IMR-90 (cell line): ENCODE data around the gene SLX1B.
"Not testable (repeated sequence)": the region's sequence is repeated elsewhere in the genome, so short reads cannot be mapped to it uniquely, and the experiment has no call there.

Experiments
- CEBPB ChIP-seq: IDR thresholded peaks from 2 replicates; pipeline ENCODE4 v1.6.1; 2012; ENCODE audit warnings: low read depth, low read length, improper control_type of control experiment
- CHD1 ChIP-seq: IDR thresholded peaks from 2 replicates; pipeline ENCODE4 v1.6.1; 2012; ENCODE audit warnings: low read depth, low read length, improper control_type of control experiment
- CTCF ChIP-seq: conservative IDR thresholded peaks from 2 replicates; pipeline ENCODE4 v1.5.1; 2012; ENCODE audit warnings: mild to moderate bottlenecking, low read depth, low read length, improper control_type of control experiment
- ELK1 ChIP-seq: fragments of 150-350 bp; IDR thresholded peaks from 2 replicates; pipeline ENCODE4 v1.6.1; 2016; ENCODE audit warnings: low read depth, mild to moderate bottlenecking, low read length, moderate library complexity, borderline replicate concordance
- FOS ChIP-seq: fragments of 150-350 bp; IDR thresholded peaks from 2 replicates; pipeline ENCODE4 v1.6.1; 2016; ENCODE audit warnings: low read depth, low read length
- MAZ ChIP-seq: IDR thresholded peaks from 2 replicates; pipeline ENCODE4 v1.6.1; 2012; ENCODE audit warnings: low read depth, mild to moderate bottlenecking, low read length, improper control_type of control experiment, moderate library complexity, borderline replicate concordance
- MXI1 ChIP-seq: IDR thresholded peaks from 2 replicates; pipeline ENCODE4 v1.6.1; 2012; ENCODE audit warnings: low read depth, mild to moderate bottlenecking, low read length, moderate library complexity, borderline replicate concordance
- NFE2L2 ChIP-seq: fragments of 150-350 bp; IDR thresholded peaks from 2 replicates; pipeline ENCODE4 v1.6.1; 2016; ENCODE audit warnings: low read depth, mild to moderate bottlenecking, low read length
- POLR2A ChIP-seq: IDR thresholded peaks from 2 replicates; pipeline ENCODE4 v1.6.1; 2012; ENCODE audit warnings: mild to moderate bottlenecking, low read depth, low read length
- RAD21 ChIP-seq: IDR thresholded peaks from 2 replicates; pipeline ENCODE4 v1.6.1; 2012; ENCODE audit warnings: low read length, improper control_type of control experiment
- RCOR1 ChIP-seq: IDR thresholded peaks from 2 replicates; pipeline ENCODE4 v1.6.1; 2012; ENCODE audit warnings: mild to moderate bottlenecking, low read length, improper control_type of control experiment; ENCODE audit not compliant: insufficient replicate concordance
- RFX5 ChIP-seq: IDR thresholded peaks from 2 replicates; pipeline ENCODE4 v1.8.0; 2012; ENCODE audit warnings: low read depth, mild to moderate bottlenecking, low read length, moderate library complexity
- SMC3 ChIP-seq: fragments of 150-350 bp; IDR thresholded peaks from 2 replicates; pipeline ENCODE4 v1.6.1; 2016; ENCODE audit warnings: low read depth, mild to moderate bottlenecking, antibody characterized with exemption, low read length, moderate library complexity
- USF2 ChIP-seq: fragments of 150-350 bp; IDR thresholded peaks from 2 replicates; pipeline ENCODE4 v1.6.1; 2017; ENCODE audit warnings: mild to moderate bottlenecking, antibody characterized with exemption, low read length, low read depth

GRCh38 chr16:29405249-29405648 is 49.1 kb upstream of the SLX1B start:
- TF ChIP-seq CTCF, NFE2L2, POLR2A, SMC3, RFX5, RCOR1, FOS, USF2, ELK1, RAD21, MAZ, CHD1, MXI1: not testable (repeated sequence)
- TF ChIP-seq CEBPB, result peak; percentile 42
